HG03060 (cell line): ENCODE measurements around the gene ASMTL.
"Not testable (repeated sequence)": the region's sequence is repeated elsewhere in the genome, so short reads cannot be mapped to it uniquely, and the experiment has no call there.

Experiments
- ATAC-seq: cut with Tn5 transposase; IDR thresholded peaks from one replicate; pipeline ENCODE4 v1.9.1; 2021; ENCODE audit warnings: low read depth, moderate number of reproducible peaks; ENCODE audit not compliant: unreplicated experiment

Gene ASMTL

GRCh38 chrX:1440506-1440905 lies 12.2 kb downstream of the ASMTL start:
- no peak for ATAC-seq

DNA sequence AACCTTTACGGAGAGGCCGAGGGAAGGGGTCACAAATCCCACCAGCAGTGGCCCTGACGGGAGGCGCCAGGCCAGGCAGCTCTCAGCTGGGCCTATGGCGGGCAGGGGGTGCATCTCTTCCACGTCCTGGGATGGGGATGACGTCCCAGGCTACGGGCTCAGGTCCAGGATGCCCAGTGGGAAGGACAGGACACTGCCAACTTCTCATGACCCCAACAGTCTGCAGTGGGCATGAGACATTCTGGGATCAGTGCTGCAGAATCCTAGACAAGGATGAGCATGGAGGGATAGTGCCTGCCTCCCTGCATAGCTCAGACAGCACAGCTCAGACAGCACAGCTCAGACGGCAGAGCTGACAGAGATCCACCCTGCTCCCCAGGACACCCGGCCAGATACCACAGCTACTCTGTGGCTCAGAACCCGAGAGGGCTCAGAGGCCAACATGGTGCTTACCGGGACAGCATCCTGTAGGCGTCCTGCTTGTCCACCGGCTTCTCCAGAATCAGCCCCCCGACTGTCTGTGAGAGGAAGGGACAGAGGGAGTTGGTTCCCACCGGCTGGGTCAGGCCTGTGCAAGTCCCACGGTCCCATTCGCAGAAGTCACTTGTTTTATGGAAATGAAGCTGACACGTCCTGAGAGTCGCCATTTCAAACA lies 17.3 kb downstream of the ASMTL start:
- no peak for ATAC-seq

GRCh38 chrX:1434871-1435240 lies 17.9 kb downstream of the ASMTL start:
- no peak for ATAC-seq

GRCh38 chrX:1433646-1434357 lies 18.9 kb downstream of the ASMTL start:
- no peak for ATAC-seq

DNA sequence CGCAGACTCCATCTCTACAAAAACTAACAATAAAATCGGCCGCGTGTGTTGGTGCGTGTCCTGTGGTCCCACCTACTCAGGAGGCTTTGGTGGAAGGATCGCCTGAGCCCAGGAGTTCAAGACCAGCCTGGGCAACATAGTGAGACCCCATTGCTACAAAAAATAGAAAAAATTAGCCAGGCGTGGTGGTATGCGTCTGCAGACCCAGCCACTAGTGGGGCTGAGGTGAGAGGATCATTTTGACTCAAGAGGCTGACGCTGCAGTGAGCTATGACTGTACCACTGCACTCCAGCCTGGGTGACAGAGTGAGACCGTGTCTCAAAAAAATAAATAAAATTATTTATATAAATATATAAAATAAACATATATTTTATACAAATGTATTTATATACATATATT lies 22.3 kb downstream of the ASMTL start:
- no peak for ATAC-seq

DNA sequence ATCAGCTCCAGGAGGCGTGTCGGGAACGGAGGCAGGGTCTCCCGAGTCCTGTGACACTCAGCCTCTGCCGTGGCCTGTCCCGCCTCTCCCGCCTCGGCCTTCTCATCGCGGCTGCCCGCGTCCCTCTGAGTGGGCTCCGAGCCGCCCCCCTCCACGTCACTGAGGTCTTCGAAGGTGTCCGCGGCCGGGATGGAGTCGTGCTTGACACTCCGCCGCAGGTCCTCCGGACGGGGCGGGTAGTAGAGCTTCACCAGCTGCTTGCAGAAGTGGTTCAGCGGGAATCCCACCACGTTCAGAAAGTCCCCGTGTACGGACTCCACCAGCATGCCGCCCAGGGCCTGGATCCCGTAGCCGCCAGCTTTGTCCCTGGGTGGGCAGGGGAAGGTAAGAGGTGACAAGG lies 25.0 kb downstream of the ASMTL start:
- no peak for ATAC-seq

DNA sequence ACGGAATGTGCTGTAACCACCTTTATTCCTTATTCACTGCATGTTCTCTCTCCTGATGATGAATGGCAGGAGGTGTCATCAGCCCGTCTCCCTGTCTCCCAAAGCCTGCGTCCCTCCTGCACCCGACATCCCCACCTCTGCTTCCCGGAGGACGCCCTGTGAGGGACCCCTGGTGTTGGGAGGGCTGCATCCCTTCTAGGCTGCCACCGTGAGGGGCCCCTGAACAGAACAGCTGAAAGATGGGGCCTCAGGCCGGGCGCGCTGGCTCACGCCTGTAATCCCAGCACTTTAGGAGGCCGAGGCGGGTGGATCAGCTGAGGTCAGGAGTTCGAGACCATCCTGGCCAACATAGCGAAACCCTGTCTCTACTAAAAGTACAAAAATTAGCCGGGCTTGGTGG lies 26.4 kb downstream of the ASMTL start:
- not testable (repeated sequence) for ATAC-seq

DNA sequence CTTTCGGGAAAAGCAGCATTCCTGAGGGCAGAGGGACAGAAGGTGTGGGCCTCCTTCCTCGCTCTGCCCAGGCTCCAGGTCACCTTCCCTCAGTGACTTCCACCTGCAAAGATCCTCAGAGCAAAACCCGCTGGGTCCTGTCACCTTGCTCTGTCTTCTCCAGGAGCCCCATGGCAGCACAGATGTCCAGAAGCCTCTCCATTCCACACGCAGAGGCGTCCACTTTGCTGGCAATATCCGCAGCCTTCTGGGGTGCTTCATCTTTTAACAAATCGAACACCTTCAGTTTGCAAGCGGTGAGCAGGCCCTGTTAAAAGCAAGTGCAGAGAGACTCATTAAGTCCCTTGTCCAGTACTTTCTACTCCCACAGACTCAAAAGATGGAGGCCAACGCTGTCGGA lies 27.3 kb downstream of the ASMTL start:
- no peak for ATAC-seq

DNA sequence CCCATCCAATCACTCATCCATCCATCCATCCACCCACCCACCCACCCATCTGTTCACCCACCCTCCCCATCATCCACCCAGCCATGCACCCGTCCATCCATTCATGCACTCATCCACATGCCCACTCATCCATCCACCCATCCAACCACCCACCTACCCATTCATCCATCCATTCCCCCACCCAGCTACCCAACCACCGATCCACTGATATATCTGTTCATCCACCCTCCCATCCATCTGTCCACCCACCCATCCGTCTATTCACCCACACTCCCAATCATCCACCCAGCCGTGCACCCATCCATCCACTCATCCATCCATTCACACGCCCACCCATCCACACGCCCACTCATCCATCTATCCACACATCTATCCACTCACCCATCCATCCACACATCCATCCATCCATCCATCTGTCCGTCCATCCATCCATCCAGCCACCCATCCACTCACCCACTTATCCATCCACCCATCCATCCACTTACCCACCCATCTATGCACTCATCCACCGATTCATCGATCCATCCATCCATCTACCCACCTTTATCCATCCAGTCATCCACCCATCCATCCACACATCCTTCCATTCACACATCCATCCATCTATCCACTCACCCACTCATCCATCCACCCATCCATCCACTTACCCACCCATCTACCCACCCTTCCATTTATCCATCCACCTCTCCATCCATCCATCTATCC lies 28.4 kb downstream of the ASMTL start:
- ATAC-seq, result no peak

GRCh38 chrX:1423215-1423614 lies 29.5 kb downstream of the ASMTL start:
- no peak for ATAC-seq

DNA sequence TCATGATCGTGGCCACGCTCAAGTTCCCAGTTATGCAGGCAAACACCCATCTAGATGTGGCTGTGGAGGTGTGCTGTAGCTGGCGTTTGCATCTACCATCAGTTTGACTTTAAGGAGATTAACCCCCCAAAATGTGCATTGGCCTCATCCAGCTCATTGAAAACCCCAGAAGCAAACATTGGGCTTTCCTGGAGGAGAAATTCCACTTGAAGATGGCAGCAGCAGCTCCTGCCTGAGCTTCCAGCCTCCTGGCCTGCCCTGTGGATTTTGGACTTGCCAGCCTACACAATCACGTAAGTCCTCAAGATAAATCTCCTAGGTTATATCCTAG lies 30.6 kb downstream of the ASMTL start:
- ATAC-seq, result no peak

- no peak for ATAC-seq
Measured at GRCh38 chrX:1421433-1422134, 31.1 kb downstream of the ASMTL start.

DNA sequence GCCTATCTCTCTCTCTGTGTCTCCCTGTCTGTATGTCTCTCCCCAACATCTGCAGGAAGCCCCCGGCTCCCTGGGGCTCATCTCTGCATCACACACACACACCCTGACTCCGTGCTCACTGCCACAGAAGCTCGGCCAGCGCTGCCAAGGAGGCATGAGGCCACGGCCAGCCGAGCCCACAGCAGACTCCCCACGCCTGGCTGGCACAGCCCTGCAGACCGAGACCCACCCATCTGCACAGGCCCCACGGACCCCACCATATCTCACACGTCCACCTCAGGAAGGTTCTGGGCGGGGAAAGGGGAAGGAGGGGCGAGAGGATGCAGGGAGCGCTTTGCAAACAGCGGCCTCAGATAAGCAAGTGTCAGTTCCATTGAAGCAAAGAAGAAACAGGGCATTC lies 32.3 kb downstream of the ASMTL start:
- no peak for ATAC-seq

DNA sequence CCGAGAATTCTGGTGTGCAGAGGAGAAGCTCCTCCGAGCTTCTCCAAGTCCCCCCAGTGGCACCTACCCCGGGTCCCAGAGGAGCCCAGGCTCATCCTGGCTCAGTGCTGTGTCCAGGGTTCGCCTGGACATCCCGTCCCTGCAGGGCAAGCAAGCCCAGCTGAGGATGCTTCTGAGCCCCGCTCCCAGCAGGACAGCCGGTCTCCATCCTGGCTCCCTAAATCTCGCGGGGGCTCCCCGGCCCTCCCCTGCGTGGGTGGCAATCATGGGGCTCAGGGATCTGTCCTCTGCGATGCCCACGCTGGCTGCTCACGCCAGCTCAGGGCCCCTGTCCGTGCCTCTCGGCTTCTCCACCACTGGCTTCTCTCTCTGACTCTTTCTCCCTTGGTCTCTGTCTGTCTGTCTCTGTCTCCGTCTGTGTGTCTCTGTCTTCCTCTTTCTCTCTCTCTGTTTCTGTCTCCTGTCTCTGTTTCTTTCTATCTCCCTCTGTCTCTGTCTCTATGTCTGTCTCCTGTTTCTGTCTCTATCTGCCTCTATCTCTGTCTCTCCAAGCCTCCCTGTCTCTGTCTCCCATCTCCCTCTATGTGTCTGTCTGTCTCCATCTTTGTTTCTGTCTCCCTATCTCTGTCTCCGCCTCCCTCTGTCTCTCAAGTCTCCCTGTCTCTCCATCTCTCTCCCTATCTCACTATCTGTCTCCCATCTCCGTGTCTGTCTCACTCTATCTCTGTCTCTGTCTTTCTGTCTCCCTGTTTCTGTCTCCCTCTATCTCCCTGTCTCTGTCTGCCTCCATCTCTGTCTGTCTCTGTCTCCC lies 33.0 kb downstream of the ASMTL start:
- no peak for ATAC-seq

DNA sequence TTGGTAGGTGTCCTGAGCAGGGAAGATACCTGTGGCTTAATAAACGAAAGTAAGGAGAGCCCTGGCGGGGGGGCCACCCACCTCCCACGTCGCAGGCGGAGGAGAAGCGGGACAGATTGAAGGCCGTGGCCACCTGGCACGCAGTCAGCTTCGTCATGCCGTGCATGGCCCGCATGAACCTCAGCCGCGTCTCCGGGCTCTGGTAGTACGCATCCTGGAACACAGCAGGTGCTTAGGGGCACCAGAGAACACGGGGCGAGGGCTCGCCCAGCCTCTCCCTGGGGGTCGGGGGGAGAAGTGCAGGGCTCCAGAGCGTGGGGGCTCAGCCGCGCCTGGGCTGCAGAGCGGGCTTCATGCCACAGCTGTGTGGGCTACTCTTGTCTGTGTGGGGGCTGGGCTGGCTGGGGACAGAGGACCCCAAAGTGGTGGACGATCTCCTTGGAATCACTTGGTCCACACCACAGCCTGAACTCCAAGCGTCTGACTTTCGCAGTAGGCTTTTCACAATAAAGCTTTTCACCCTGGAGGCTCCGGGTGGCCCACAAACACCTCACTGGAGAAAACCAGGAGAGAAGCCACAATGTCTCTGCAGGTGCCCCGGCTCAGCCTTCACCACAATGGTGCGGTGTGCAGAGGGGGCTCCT lies 33.7 kb downstream of the ASMTL start:
- no peak for ATAC-seq

GRCh38 chrX:1417921-1418771 lies 34.6 kb downstream of the ASMTL start:
- no peak for ATAC-seq

DNA sequence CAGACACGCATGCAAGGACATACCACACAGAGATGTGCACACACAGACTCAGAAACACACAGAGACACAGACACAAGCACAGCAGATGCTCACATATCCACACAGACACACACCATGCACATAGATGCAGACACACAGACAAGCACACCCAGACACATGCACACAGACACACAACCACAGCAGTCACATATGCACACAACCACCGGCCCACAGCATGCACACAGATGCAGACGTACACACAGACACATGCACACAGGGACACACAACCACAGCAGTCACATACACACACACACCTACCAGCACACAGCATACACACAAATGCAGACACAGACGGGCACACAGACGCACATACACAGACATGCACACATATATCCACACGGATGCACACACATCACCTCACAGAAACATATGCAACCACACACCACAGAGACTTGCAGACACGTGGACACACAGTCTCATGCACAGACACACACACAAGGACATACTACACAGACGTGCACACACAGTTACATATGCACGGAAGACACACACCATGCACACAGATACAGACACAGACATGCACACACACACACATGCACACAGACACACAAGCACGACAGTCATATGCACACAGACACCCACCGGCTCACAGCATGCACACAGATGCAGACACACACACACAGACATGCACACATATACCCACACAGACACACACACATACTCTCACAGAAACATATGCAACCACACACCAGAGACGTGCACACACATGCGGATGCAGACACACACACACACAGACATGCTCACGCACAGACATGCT lies 35.5 kb downstream of the ASMTL start:
- ATAC-seq, result no peak

GRCh38 chrX:1416327-1416784 lies 36.4 kb downstream of the ASMTL start:
- ATAC-seq, result no peak
